NB4 (cell line): Measurements from ENCODE around the gene AMH.
A peak's percentile ranks its signal among the peaks of the same experiment; 100 is the strongest.

Experiments used
- DNase-seq: peaks from one replicate; pipeline ENCODE4 v3.0.0; 2010; ENCODE audit warnings: low read depth
- H3K4me3 ChIP-seq: one replicate; pipeline ENCODE4 v1.5.1; 2011; ENCODE audit warnings: mild to moderate bottlenecking, low read depth, low read length, moderate library complexity
- CTCF ChIP-seq: IDR thresholded peaks from one replicate; pipeline ENCODE4 v1.5.1; 2012; ENCODE audit warnings: low read depth, low read length
- MAX ChIP-seq: IDR thresholded peaks from 2 replicates; pipeline ENCODE4 v1.6.1; 2011; ENCODE audit warnings: low read depth, low read length
- MYC ChIP-seq: IDR thresholded peaks from 2 replicates; pipeline ENCODE4 v1.6.1; 2011; ENCODE audit warnings: low read depth, low read length
- POLR2A ChIP-seq: IDR thresholded peaks from 2 replicates; pipeline ENCODE4 v1.6.1; 2011; ENCODE audit warnings: mild to moderate bottlenecking; ENCODE audit not compliant: insufficient read length; ENCODE audit errors: extremely low read depth

AMH gene

DNA sequence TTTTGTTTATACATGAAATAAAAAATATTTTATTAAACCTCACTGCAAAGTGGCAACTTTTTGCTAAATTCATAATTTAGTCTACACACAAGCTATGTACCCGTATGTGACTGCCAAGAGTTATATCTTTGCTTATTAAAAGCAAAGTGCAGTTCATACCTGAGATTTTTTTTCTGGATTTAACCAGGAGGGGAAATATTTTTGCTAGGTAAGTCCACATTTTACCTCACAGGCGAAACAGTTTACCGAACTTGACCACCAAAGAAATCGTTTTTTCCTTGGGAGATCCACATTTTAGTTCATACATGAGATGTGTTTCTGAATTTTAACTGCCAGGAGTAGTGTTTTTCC lies 19.3 kb downstream of the AMH start:
- TF ChIP-seq MYC (no peak), CTCF (no peak), POLR2A (no peak), MAX (no peak)
- peak overlapping the region; percentile 59 for H3K4me3 ChIP-seq
- no peak for DNase-seq

DNA sequence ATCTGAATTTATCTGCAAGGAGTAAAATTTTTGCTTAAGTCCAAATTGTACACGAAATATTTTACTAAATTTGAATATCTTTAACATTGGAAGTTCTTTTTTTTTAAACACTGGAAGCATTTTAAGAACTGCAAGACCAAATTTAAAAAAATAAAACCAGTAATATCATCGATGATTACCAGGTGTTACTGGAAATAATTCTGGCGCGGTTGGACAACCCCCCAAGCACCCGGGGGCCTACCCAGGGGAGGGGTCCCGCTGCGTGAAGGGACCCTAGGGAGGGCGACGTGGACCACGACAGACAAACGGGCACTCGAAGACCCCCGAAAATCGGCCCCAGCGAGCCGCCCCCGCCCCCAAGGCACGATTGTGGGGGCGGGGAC lies 19.7 kb downstream of the AMH start:
- no peak for TF ChIP-seq MYC
- no peak for TF ChIP-seq POLR2A

GRCh38 chr19:2269244-2270156 lies 20.4 kb downstream of the AMH start:
- peak; percentile 91 for DNase-seq
- H3K4me3 ChIP-seq, result peak overlapping the region; percentile 78
- no peak for TF ChIP-seq MYC
- TF ChIP-seq MAX, result no peak; the same call in 1 of the 2 replicates
- no peak for TF ChIP-seq CTCF
- TF ChIP-seq POLR2A, result peak; percentile 96

More for the DNA sequence above, 19.7 kb downstream of the AMH start:
- peak overlapping the region; percentile 59 for H3K4me3 ChIP-seq
- DNase-seq, result no peak

DNA sequence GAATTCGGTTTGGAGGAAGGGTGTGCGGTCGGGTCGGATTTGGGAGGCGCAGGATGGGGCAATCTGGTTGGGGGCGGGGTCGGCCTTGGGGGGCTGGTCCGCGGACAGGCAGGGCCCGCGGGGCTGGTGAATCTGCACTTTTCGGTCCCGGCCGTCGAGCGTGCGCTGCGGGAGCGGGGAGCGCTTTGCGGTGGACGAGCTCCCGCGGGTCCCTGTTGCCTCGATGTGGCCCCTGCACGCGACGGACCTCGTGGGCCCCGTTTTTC lies 21.0 kb downstream of the AMH start:
- DNase-seq, result peak; percentile 58
- peak overlapping the region; percentile 78 for H3K4me3 ChIP-seq

DNA sequence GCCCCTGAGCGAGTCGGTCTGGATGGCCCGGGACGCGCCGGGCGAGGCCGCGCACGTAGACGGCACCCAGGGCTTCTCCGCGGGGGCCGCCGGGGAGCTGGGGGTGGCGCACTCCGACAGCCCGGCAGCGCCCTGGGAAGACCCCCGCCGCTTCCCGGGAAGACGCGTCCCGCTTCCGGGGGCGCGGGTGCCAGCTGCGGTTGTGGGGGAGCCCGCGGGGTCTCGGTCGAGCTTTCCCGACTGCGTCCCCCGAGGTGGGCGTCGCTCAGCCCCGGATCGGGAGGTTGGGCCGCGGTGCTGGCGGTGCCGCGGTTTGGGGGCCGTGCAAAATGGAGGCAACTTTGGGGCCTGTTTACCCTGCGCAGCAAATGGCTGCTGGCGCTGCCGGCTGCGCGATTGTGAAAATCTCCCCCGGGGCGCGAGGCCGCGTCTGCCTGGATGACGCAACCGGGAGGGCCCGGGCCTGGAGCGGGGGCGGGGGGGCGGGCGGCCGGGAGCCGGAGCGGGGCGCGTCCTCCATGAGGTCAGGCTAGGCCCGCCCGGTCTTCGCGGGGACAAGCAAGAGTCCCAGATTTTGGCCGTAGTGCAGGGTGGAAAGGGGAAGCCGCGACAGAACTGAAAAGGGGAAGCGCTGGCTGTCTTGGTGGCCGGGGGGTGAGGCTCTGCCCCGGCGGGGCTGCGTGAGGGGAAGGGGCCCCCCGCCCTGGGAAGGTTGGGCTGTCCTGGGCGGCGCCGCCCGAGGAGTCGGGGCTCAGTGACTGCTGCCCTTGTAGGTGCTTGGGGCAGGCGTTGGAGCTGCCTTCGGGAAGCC lies 21.5 kb downstream of the AMH start:
- peak; percentile 94 for DNase-seq
- peak overlapping the region; percentile 78 for H3K4me3 ChIP-seq

More for the DNA sequence above, 21.0 kb downstream of the AMH start:
- TF ChIP-seq MYC, result no peak
- no peak for TF ChIP-seq MAX
- TF ChIP-seq CTCF, result no peak
- no peak for TF ChIP-seq POLR2A

More for the DNA sequence above, 21.5 kb downstream of the AMH start:
- TF ChIP-seq CTCF (no peak), POLR2A (peak; percentile 12), MYC (peak; percentile 52), MAX (peak; percentile 23; the same call in 1 of the 2 replicates)
